HepG2 (cell line): ENCODE data around the gene PLEKHB2. TPM values are rescaled to one million over a fixed set of nuclear protein-coding genes. Genes with fewer than 3 reads are reported as not detected.

Experiments used
- ATAC-seq: fragments of 200-7000 bp; cut with Tn5 transposase; 3 replicates; pipeline ENCODE4 v1.9.1; 2020; ENCODE audit warnings: mild to moderate bottlenecking, moderate library complexity
- BruUV-seq: library from RNA; stranded (reverse); fragments of 400-500 nt; replicated peaks from 2 replicates; lab custom pipeline; 2021; lab: Mats Ljungman, UMichigan
- CTCF ChIA-PET: fragments of 300-600 bp; formaldehyde crosslinking; extraction: SDS; loops from one replicate; lab custom pipeline; 2021; ENCODE audit warnings: low total read pairs, inconsistent platforms, low intra/inter-chr PET ratio; lab: Yijun Ruan, JAX
- POLR2A ChIA-PET: fragments of 350-600 bp; sonication (Branson Sonifier 250); formaldehyde crosslinking; loops from one replicate; lab custom pipeline; 2020; ENCODE audit warnings: antibody characterized with exemption, inconsistent platforms; lab: Yijun Ruan, JAX
- DNase-seq: peaks from one replicate; pipeline ENCODE4 v3.0.0-alpha.2; 2015; ENCODE audit warnings: low spot score
- FAIRE-seq: peaks from 3 replicates; lab custom pipeline; 2011; peaks lifted over from hg19 to GRCh38; lab: Jason Lieb, UNC
- H2AFZ ChIP-seq: one replicate; pipeline ENCODE4 v1.6.1; 2011; ENCODE audit warnings: low read length, inconsistent platforms
- H3K27ac ChIP-seq: fragments of 300-600 bp; 3 replicates; pipeline ENCODE4 v1.8.0; 2011; ENCODE audit warnings: mixed run types, mild to moderate bottlenecking, mixed read lengths, low read length, inconsistent platforms; ENCODE audit not compliant: insufficient read depth; ENCODE audit errors: extremely low read length
- H3K27me3 ChIP-seq, 2 experiments: fragments of 200-600 bp in 1 of 2; 2 replicates in 1 of 2; 3 replicates in 1 of 2; pipeline versions ENCODE4 v1.6.0 to v1.8.0; 2011; ENCODE audit warnings: low read length in 2 of 2, mild to moderate bottlenecking in 2 of 2, moderate library complexity in 2 of 2, inconsistent platforms in 1 of 2; ENCODE audit not compliant: insufficient read depth in 2 of 2, control insufficient read depth in 1 of 2
- H3K36me3 ChIP-seq, 2 experiments: fragments of 200-600 bp in 1 of 2; replicated peaks in 1 of 2; 2 replicates in 1 of 2; 3 replicates in 1 of 2; pipeline versions ENCODE4 v1.5.1 to v1.8.0; 2011; ENCODE audit warnings: low read length in 2 of 2, inconsistent platforms in 1 of 2; ENCODE audit not compliant: insufficient read depth in 2 of 2, control insufficient read depth in 1 of 2
- H3K4me1 ChIP-seq: 2 replicates; pipeline ENCODE4 v1.5.1; 2012; ENCODE audit warnings: low read length, inconsistent platforms; ENCODE audit not compliant: insufficient read depth
- H3K4me2 ChIP-seq: 2 replicates; pipeline ENCODE4 v1.6.0; 2011; ENCODE audit warnings: low read depth, low read length, inconsistent platforms
- H3K4me3 ChIP-seq, 3 experiments: fragments of 200-600 bp in 1 of 3; sonication (generic), shearing (Covaris generic) in 1 of 3; replicated peaks in 1 of 3; 2 replicates each; pipeline ENCODE4 v1.5.1; 2011 to 2016; ENCODE audit warnings: low read length in 3 of 3, inconsistent platforms in 2 of 3, low read depth in 2 of 3, mild to moderate bottlenecking in 2 of 3, control low read depth in 1 of 3, mixed read lengths in 1 of 3; ENCODE audit not compliant: insufficient read depth in 1 of 3
- H3K79me2 ChIP-seq: one replicate; pipeline ENCODE4 v1.6.1; 2011; ENCODE audit warnings: low read length, inconsistent platforms; ENCODE audit not compliant: insufficient read depth
- H3K9ac ChIP-seq: 2 replicates; pipeline ENCODE4 v1.6.0; 2011; ENCODE audit warnings: mild to moderate bottlenecking, low read depth, low read length, inconsistent platforms; ENCODE audit not compliant: insufficient read depth
- H3K9me3 ChIP-seq: 2 replicates; pipeline ENCODE4 v1.5.1; 2012; ENCODE audit warnings: mild to moderate bottlenecking, low read length
- H4K20me1 ChIP-seq: 2 replicates; pipeline ENCODE4 v1.6.0; 2011; ENCODE audit warnings: inconsistent platforms, mild to moderate bottlenecking, low read length, moderate library complexity; ENCODE audit not compliant: insufficient read depth
- SSRP1 ChIP-seq: IDR thresholded peaks from 2 replicates; pipeline ENCODE4 v1.6.1; 2016; ENCODE audit warnings: control low read depth
- TGIF2 ChIP-seq: IDR thresholded peaks from 2 replicates; pipeline ENCODE4 v1.6.1; 2016; ENCODE audit warnings: control low read depth, missing compliant biosample characterization
- ZNF251 ChIP-seq: sonication (generic); formaldehyde crosslinking; IDR thresholded peaks from 2 replicates; pipeline ENCODE4 v1.9.0; 2021; ENCODE audit warnings: mild to moderate bottlenecking, missing genetic modification reagents
- ZNF275 ChIP-seq: sonication (generic); formaldehyde crosslinking; IDR thresholded peaks from 2 replicates; pipeline ENCODE4 v1.8.0; 2022; ENCODE audit warnings: missing genetic modification reagents, mild to moderate bottlenecking, inconsistent platforms, borderline replicate concordance
- ZNF383 ChIP-seq: sonication (generic); formaldehyde crosslinking; IDR thresholded peaks from 2 replicates; pipeline ENCODE4 v1.4.0; 2020; ENCODE audit warnings: missing genetic modification reagents, mild to moderate bottlenecking, borderline replicate concordance
- ZNF660 ChIP-seq: sonication (generic); formaldehyde crosslinking; IDR thresholded peaks from 2 replicates; pipeline ENCODE4 v1.5.1; 2020; ENCODE audit warnings: mild to moderate bottlenecking, low read depth, missing genetic modification reagents, borderline replicate concordance
- ZNF879 ChIP-seq: sonication (generic); formaldehyde crosslinking; IDR thresholded peaks from 2 replicates; pipeline ENCODE4 v1.8.1; 2023; ENCODE audit warnings: missing genetic modification reagents
- WGBS: methylation state at CpG from one replicate; pipeline ENCODE4 v1.1.6; 2017; ENCODE audit warnings: low lambda C conversion rate; 5-methylcytosine and 5-hydroxymethylcytosine counted together
- in situ Hi-C: cut with HindIII; loops from 2 replicates; pipeline ENCODE4 v1.10.0; 2017; ENCODE audit warnings: low pct_unique_long_range_greater_than_20kb; ENCODE audit not compliant: extremely low pct_ligation_motif_present
- intact Hi-C: fragments of 100-400 bp; cut with micrococcal nuclease; formaldehyde crosslinking; loops from one replicate; pipeline ENCODE4 v1.10.0; 2022; ENCODE audit not compliant: unreplicated experiment
- polyA plus RNA-seq, 8 experiments: library from polyadenylated mRNA; depleted of rRNA in 3 of 8; stranded (reverse) in 7 of 8; unstranded in 1 of 8; fragments of >200 nt; fragmentation: Illumina TruSeq in 4 of 8; extraction: Trizol in 4 of 8; gene quantifications; 2 replicates each; pipeline versions ENCODE4 v1.2.1 to v1.2.3, GENCODE V29; 2011 to 2016; ENCODE audit warnings: low read depth in 4 of 8, missing spikeins in 1 of 8, mixed read lengths in 1 of 8; ENCODE audit not compliant: insufficient read depth in 1 of 8
- total RNA-seq, 5 experiments: library from RNA; depleted of rRNA; stranded (reverse); fragments of >200 nt; fragmentation: Illumina TruSeq; extraction: Trizol; gene quantifications; 2 replicates each; pipeline ENCODE4 v1.2.3, GENCODE V29; 2016; ENCODE audit warnings: low read depth in 1 of 5
- TF ChIP-seq, protein P1 (sequence below): sonication (generic); formaldehyde crosslinking; IDR thresholded peaks from 2 replicates; pipeline ENCODE4 v1.8.0; 2022; ENCODE audit warnings: missing genetic modification reagents, mild to moderate bottlenecking, moderate library complexity, borderline replicate concordance

Gene PLEKHB2
- total and polyA plus RNA-seq, 2 of the 13 experiments (the other 11 are each of a cell fraction or from before 2014, with no cell fraction given): 73.0 to 78.9 TPM

- Histone ChIP-seq H3K4me1 (peaks cover 7% of the 10 kb centered on the region), H3K4me3 (no peak overlapping the region), H3K4me2 (no peak overlapping the region), H3K9ac (no peak overlapping the region), H3K27ac (no peak overlapping the region), H4K20me1 (peaks cover 9% of the 10 kb centered on the region; the same call in 1 of the 2 replicates), H2AFZ (no peak overlapping the region), H3K36me3 (peaks cover 32 to 74% of the 10 kb centered on the region in 2 experiments), H3K27me3 (no peaks in the 10 kb centered on the region), H3K79me2 (peaks cover 16% of the 10 kb centered on the region), H3K9me3 (no peaks in the 10 kb centered on the region)
- FAIRE-seq (no peak), ATAC-seq (no peak), DNase-seq (no peak)
- TF ChIP-seq ZNF383 (CRISPR knock-in tag) (no peak), ZNF251 (CRISPR knock-in tag) (no peak), TGIF2 (CRISPR knock-in tag) (no peak), ZNF660 (CRISPR knock-in tag) (no peak), ZNF879 (CRISPR knock-in tag) (no peak), SSRP1 (CRISPR knock-in tag) (no peak), ZNF275 (CRISPR knock-in tag) (no peak)
- TF ChIP-seq, protein P1, sequence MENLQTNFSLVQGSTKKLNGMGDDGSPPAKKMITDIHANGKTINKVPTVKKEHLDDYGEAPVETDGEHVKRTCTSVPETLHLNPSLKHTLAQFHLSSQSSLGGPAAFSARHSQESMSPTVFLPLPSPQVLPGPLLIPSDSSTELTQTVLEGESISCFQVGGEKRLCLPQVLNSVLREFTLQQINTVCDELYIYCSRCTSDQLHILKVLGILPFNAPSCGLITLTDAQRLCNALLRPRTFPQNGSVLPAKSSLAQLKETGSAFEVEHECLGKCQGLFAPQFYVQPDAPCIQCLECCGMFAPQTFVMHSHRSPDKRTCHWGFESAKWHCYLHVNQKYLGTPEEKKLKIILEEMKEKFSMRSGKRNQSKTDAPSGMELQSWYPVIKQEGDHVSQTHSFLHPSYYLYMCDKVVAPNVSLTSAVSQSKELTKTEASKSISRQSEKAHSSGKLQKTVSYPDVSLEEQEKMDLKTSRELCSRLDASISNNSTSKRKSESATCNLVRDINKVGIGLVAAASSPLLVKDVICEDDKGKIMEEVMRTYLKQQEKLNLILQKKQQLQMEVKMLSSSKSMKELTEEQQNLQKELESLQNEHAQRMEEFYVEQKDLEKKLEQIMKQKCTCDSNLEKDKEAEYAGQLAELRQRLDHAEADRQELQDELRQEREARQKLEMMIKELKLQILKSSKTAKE: no peak
- in situ Hi-C loops (no loop called here), intact Hi-C loops (no loop called here)
- BruUV-seq: no TSS peak
- 100% methylated on average over 3 of the region's 3 CpGs for WGBS
- ChIA-PET CTCF (no interaction called here), POLR2A (no interaction called here)
These were observed 22.8 kb downstream of the PLEKHB2 start for GRCh38 chr2:131127981-131128380.
